Measurements from ENCODE around the gene SYCP2. TPM values are rescaled to one million over a fixed set of nuclear protein-coding genes. Genes with fewer than 3 reads are reported as not detected.

Gene SYCP2
- polyA plus RNA-seq, 3 donors: 0.28 to 1.2 (median 0.30) TPM

- no peaks in the 10 kb centered on the region for H3K9me3 ChIP-seq (replicated peaks in 1 of 2; ENCODE audit: control insufficient read depth in 1 of 2, insufficient read depth in 1 of 2, low read length in 2 of 2)
- H4K20me1 ChIP-seq (ENCODE audit: insufficient read depth, low read length): peaks cover 26% of the 10 kb centered on the region
- 83% methylated on average over 66 of the region's 72 CpGs for WGBS (ENCODE audit: insufficient coverage)
- H2AFZ ChIP-seq (ENCODE audit: insufficient read depth, low read depth, low read length, poor library complexity, severe bottlenecking): no peak overlapping the region
- Mint-ChIP-seq H3K4me1 (peaks cover 28% of the 10 kb centered on the region), H3K4me3 (peak overlapping the region; percentile 59 to 64), H3K36me3 (peaks cover 8 to 13% of the 10 kb centered on the region in 2 donors), H3K27ac (no peak overlapping the region), H3K27me3 (ENCODE audit: low read depth in 3 of 3) (peaks cover 0 to 9% (median 5%) of the 10 kb centered on the region in 3 donors), H3K9me3 (peaks cover 0 to 4% (median 0%) of the 10 kb centered on the region in 7 donors)
- peaks cover 28 to 38% of the 10 kb centered on the region in 2 donors for H3K4me1 ChIP-seq (ENCODE audit: control insufficient read depth in 1 of 2, insufficient read depth in 2 of 2, low read length in 2 of 2)
- H3K36me3 ChIP-seq (replicated peaks in 1 of 2; ENCODE audit: control insufficient read depth in 1 of 2, insufficient read depth in 2 of 2, low read length in 2 of 2): peaks cover 0 to 12% of the 10 kb centered on the region in 2 donors
- peaks cover 31% of the 10 kb centered on the region for H3K79me2 ChIP-seq (ENCODE audit: insufficient read depth, low read length)
- no peaks in the 10 kb centered on the region for H3K27me3 ChIP-seq (ENCODE audit: control insufficient read depth in 2 of 2, insufficient read depth in 2 of 2, low read length in 2 of 2)
- no peak overlapping the region for H3K4me3 ChIP-seq (replicated peaks in 1 of 3; ENCODE audit: low read depth in 2 of 3, low read length in 3 of 3)
- intact Hi-C loops (cut with micrococcal nuclease): no loop called here
- DNase-seq: no peak
- peak overlapping the region; percentile 83 for H3K4me2 ChIP-seq (replicated peaks; ENCODE audit: extremely low read depth, low read length, poor library complexity, severe bottlenecking)
- no peak overlapping the region for H3K9ac ChIP-seq (ENCODE audit: insufficient read depth, low read length, poor library complexity, severe bottlenecking)
- TF ChIP-seq, protein P1, sequence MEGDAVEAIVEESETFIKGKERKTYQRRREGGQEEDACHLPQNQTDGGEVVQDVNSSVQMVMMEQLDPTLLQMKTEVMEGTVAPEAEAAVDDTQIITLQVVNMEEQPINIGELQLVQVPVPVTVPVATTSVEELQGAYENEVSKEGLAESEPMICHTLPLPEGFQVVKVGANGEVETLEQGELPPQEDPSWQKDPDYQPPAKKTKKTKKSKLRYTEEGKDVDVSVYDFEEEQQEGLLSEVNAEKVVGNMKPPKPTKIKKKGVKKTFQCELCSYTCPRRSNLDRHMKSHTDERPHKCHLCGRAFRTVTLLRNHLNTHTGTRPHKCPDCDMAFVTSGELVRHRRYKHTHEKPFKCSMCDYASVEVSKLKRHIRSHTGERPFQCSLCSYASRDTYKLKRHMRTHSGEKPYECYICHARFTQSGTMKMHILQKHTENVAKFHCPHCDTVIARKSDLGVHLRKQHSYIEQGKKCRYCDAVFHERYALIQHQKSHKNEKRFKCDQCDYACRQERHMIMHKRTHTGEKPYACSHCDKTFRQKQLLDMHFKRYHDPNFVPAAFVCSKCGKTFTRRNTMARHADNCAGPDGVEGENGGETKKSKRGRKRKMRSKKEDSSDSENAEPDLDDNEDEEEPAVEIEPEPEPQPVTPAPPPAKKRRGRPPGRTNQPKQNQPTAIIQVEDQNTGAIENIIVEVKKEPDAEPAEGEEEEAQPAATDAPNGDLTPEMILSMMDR (IDR thresholded peaks at IDR 0.05): no peak
- no peak overlapping the region for H3K27ac ChIP-seq (ENCODE audit: low read depth in 1 of 2, low read length in 2 of 2)
These were observed 681 bp downstream of the SYCP2 start for GRCh38 chr20:59932616-59933295.

DNA sequence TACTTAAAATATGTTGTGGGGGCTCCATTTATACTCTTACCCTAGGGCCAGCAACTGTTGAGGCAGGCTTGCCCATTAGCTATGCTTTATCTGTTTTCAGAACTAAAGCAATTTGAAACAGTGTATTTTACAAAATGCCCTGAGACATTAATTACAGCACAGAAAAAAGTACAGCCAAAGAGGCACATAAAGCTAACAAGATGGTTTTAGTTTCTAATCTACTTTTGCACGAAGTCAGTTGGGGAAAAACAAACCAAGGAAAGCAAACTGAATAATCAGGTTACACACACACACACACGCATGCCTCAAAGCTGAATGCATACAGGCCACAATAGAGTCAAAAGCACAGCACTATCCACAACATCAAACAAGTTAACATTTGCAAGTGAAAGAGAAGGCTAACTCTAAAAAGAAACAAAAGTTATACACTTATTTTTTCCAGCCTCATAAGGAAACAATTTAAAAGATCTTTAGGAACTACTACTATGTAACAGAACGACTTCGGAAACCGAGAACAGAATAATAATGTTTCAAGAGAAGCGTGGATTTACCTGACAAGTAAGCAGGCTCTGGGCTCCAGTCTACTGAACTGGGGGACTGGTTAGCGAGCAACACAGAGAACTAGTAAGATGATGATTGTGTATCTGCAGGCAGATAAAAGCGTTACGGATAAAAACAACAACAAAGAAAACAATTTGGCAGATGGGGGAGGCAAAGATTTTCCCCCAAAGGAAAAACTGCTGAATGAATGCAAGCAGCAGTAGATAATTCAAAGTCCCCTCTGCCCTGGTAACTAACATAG lies 1.7 kb downstream of the SYCP2 start:
- H3K36me3 Mint-ChIP-seq: peaks cover 8 to 13% of the 10 kb centered on the region in 2 donors
- Histone ChIP-seq H3K79me2 (ENCODE audit: insufficient read depth, low read length) (peaks cover 21% of the 10 kb centered on the region), H4K20me1 (ENCODE audit: insufficient read depth, low read length) (peaks cover 17% of the 10 kb centered on the region), H3K4me1 (ENCODE audit: control insufficient read depth in 1 of 2, insufficient read depth in 2 of 2, low read length in 2 of 2) (peaks cover 17 to 27% of the 10 kb centered on the region in 2 donors), H3K36me3 (replicated peaks in 1 of 2; ENCODE audit: control insufficient read depth in 1 of 2, insufficient read depth in 2 of 2, low read length in 2 of 2) (peaks cover 0 to 12% of the 10 kb centered on the region in 2 donors), H3K27ac (ENCODE audit: low read depth in 1 of 2, low read length in 2 of 2) (no peak overlapping the region), H3K9ac (ENCODE audit: insufficient read depth, low read length, poor library complexity, severe bottlenecking) (no peak overlapping the region), H3K9me3 (replicated peaks in 1 of 2; ENCODE audit: control insufficient read depth in 1 of 2, insufficient read depth in 1 of 2, low read length in 2 of 2) (no peaks in the 10 kb centered on the region), H2AFZ (ENCODE audit: insufficient read depth, low read depth, low read length, poor library complexity, severe bottlenecking) (no peak overlapping the region), H3K4me3 (replicated peaks in 1 of 3; ENCODE audit: low read depth in 2 of 3, low read length in 3 of 3) (no peak overlapping the region), H3K4me2 (replicated peaks; ENCODE audit: extremely low read depth, low read length, poor library complexity, severe bottlenecking) (no peak overlapping the region), H3K27me3 (ENCODE audit: control insufficient read depth in 2 of 2, insufficient read depth in 2 of 2, low read length in 2 of 2) (peaks cover 0 to 2% of the 10 kb centered on the region in 2 donors)
- TF ChIP-seq, protein P1 (IDR thresholded peaks at IDR 0.05): no peak
- no peak overlapping the region for H3K4me3 Mint-ChIP-seq
- peaks cover 0 to 4% (median 0%) of the 10 kb centered on the region in 7 donors for H3K9me3 Mint-ChIP-seq
- WGBS (ENCODE audit: insufficient coverage): 100% methylated on average over 2 of the region's 9 CpGs
- no peak overlapping the region for H3K27ac Mint-ChIP-seq
- no peak for DNase-seq
- intact Hi-C loops (cut with micrococcal nuclease): no loop called here
- H3K4me1 Mint-ChIP-seq: peaks cover 18% of the 10 kb centered on the region
- peaks cover 0 to 11% (median 5%) of the 10 kb centered on the region in 3 donors for H3K27me3 Mint-ChIP-seq (ENCODE audit: low read depth in 3 of 3)

Data from CD14-positive monocyte (primary cell).